Ovary (tissue), 9 donors: Measurements from ENCODE around the gene WDFY1. TPM values are rescaled to one million over a fixed set of nuclear protein-coding genes. Genes with fewer than 3 reads are reported as not detected.

Experiments
- DNase-seq, 5 donors: peaks; one replicate each; pipeline ENCODE4 v3.0.0-alpha.2; 2019 to 2020
- H3K27ac ChIP-seq, 2 donors: fragments of 200-600 bp; one replicate each; pipeline versions ENCODE4 v1.5.1 to v1.8.0; 2019 to 2022
- H3K27me3 ChIP-seq: fragments of 200-600 bp; one replicate; pipeline ENCODE4 v1.8.0; 2022
- H3K36me3 ChIP-seq: fragments of 200-600 bp; sonication (generic); one replicate; pipeline ENCODE4 v1.5.1; 2019
- H3K4me1 ChIP-seq: one replicate; pipeline ENCODE4 v1.8.1; 2013; ENCODE audit warnings: mild to moderate bottlenecking, moderate library complexity; ENCODE audit not compliant: insufficient read depth
- H3K4me3 ChIP-seq: fragments of 200-600 bp; sonication (generic); one replicate; pipeline ENCODE4 v1.5.1; 2017
- H3K9me3 ChIP-seq, 2 donors: fragments of 200-600 bp in 1 of 2; sonication (generic) in 1 of 2; one replicate each; pipeline versions ENCODE4 v1.5.1 to v1.8.1; 2013 to 2019; ENCODE audit warnings: mild to moderate bottlenecking in 1 of 2, moderate library complexity in 1 of 2
- EP300 ChIP-seq: sonication (generic); formaldehyde crosslinking; IDR thresholded peaks from one replicate; pipeline ENCODE4 v1.6.1; 2017; ENCODE audit warnings: antibody characterized with exemption
- POLR2A ChIP-seq: fragments of 450-650 bp; IDR thresholded peaks from one replicate; pipeline ENCODE4 v1.6.1; 2017; ENCODE audit warnings: antibody characterized with exemption, mild to moderate bottlenecking, moderate library complexity
- WGBS, 3 donors: extraction: QIAGEN DNeasy Blood & Tissue Kit in 1 of 3; methylation state at CpG; one replicate each; pipeline versions ENCODE4 v1.1.5 to v1.1.7; 2013 to 2017; 5-methylcytosine and 5-hydroxymethylcytosine counted together
- intact Hi-C, 4 donors: fragments of 100-400 bp; cut with DNase I; formaldehyde crosslinking; loops; one replicate each; pipeline versions ENCODE4 v1.11.0 to v1.15.1; 2022 to 2023
- polyA plus RNA-seq, 2 donors: library from polyadenylated mRNA; stranded (reverse); fragments of 200-250 nt in 1 of 2; fragments of 350-450 nt in 1 of 2; fragmentation: Illumina TruSeq in 1 of 2; extraction: RNeasy Lipid Tissue Mini Kit (QIAGEN cat#74804) in 1 of 2; gene quantifications; one replicate each; pipeline ENCODE4 v1.2.3, GENCODE V29; 2013 to 2014
- total RNA-seq, 7 donors: library from RNA; depleted of rRNA in 2 of 7; stranded (reverse); fragments of >200 nt in 2 of 7; fragmentation: NEBNext Ultra II Directional in 3 of 7; extraction: Animal tissue kit (Norgen Biotek cat#: 25700) in 3 of 7; gene quantifications; one replicate each; pipeline versions ENCODE4 v1.1.0 to v1.2.4, GENCODE V29; 2016 to 2023
- TF ChIP-seq, protein P1 (sequence below), 3 donors: fragments of 450-650 bp in 2 of 3; fragments of 200-600 bp in 1 of 3; IDR thresholded peaks; one replicate each; pipeline versions ENCODE4 v1.5.1 to v1.8.0; 2016 to 2022; ENCODE audit warnings: antibody characterized with exemption in 3 of 3, mild to moderate bottlenecking in 1 of 3
- donor health status: DM: no; HTN: no; CAD: no; lungs with moderate emphysema.
- donor health status: DM: no; HTN: no; CAD: no.
- donor health status: Bipolar disorder and iron deficiency.
- donor health status: DM: yes; HTN: yes; CAD: no.
- donor health status: DM: no; HTN: no; CAD: no.
- donor health status: DM: yes; HTN: yes; CAD: no.

The WDFY1 gene
- total and polyA plus RNA-seq, 9 donors, result 21.2 to 50.1 (median 39.6) TPM

DNA sequence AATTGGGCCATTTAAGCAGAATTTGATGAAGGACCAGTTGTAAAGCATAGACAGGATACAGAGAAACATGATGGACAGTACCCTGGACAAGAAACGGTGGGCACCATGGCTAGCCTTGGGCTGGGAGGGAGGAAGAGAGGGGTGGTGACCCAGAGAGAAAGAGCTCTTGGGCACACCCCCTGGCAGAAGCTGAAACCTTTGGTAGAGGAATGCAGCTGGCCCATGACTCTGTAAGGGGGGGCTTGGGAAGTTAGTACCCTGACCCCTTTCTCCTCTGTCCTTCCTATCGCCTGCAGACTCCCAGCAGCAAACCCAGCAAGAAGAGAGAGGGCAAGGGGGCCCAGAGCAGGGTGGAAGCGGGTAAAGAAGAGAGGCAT, 44.7 kb upstream of the WDFY1 start:
- H3K4me1 ChIP-seq, result no peaks in the 10 kb centered on the region
- H3K36me3 ChIP-seq, result no peaks in the 10 kb centered on the region
- H3K4me3 ChIP-seq, result no peak overlapping the region
- DNase-seq, result no peak
- intact Hi-C loops, result loop anchor here in 3 of 4 donors (5.0 to 10.0 kb wide), 4 partner anchors 47 to 295 kb away; partner anchors contain the start of gene SERPINE2 (in 1 of the 3)
- H3K9me3 ChIP-seq, result no peaks in the 10 kb centered on the region
- H3K27ac ChIP-seq, result no peak overlapping the region
- TF ChIP-seq, protein P1, sequence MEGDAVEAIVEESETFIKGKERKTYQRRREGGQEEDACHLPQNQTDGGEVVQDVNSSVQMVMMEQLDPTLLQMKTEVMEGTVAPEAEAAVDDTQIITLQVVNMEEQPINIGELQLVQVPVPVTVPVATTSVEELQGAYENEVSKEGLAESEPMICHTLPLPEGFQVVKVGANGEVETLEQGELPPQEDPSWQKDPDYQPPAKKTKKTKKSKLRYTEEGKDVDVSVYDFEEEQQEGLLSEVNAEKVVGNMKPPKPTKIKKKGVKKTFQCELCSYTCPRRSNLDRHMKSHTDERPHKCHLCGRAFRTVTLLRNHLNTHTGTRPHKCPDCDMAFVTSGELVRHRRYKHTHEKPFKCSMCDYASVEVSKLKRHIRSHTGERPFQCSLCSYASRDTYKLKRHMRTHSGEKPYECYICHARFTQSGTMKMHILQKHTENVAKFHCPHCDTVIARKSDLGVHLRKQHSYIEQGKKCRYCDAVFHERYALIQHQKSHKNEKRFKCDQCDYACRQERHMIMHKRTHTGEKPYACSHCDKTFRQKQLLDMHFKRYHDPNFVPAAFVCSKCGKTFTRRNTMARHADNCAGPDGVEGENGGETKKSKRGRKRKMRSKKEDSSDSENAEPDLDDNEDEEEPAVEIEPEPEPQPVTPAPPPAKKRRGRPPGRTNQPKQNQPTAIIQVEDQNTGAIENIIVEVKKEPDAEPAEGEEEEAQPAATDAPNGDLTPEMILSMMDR (IDR thresholded peaks at IDR 0.05), result no peak
- no peak for TF ChIP-seq POLR2A
- no peak for TF ChIP-seq EP300
- no peaks in the 10 kb centered on the region for H3K27me3 ChIP-seq
- 73 to 78% (median 77%) methylated on average over 3 of the region's 3 CpGs for WGBS, 3 donors

DNA sequence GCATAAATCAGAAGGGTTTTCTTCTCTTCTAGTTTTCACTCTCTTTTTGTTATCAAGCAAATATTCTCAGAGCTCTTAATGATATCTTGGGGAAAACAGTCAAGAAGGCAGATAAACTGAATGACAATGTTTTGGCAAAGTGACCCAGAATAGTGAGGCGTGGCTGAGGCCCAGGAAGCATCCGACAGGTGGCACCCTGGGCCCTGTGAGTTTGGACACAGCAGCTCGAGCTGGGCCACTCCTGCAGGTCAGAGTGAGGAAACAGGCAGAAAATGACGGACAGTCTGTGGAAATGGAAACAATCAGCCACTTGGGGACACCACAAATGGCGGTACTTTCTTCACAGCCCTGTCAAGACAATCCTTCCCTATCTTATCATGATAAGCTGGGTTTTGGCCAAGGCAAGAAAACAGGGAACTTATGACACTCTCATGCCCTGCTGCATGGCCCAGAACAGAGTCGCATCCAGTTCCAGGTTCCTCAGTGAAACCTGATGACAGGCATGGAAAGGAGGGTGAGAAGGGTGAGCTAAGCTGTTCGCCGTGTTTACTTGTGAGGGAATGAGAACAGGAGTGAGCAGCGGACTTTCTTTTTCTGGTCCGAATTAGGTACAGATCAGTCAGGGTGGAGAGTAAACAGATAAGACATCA, 44.2 kb upstream of the WDFY1 start:
- WGBS, 3 donors, result 89 to 92% (median 91%) methylated on average over 10 of the region's 10 CpGs
- no peak for DNase-seq
- intact Hi-C loops, result no loop called here

DNA sequence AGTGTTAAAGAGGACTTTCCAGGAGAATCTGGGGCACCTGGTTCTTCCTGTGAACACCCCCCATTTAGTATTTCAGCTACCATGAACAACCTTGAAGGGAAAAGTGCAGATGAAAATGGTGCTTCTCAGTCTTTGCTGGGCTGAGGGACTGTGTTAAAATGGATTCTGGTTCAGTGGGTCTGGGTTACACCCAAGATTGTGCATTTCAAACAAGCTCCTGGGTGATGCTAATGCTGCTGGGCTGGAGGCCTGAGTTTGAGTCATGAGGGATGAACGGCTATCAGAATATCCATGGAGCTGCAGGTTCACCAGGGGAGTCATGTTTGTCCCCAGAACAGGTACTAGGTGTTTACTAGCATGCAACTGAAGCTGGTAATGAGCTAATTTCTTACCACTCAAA, 36.1 kb upstream of the WDFY1 start:
- 86 to 100% (median 90%) methylated on average over 1 of the region's 1 CpG for WGBS, 3 donors
- TF ChIP-seq EP300 (no peak), POLR2A (no peak)
- TF ChIP-seq, protein P1 (IDR thresholded peaks at IDR 0.05), result no peak
- no peaks in the 10 kb centered on the region for H3K27me3 ChIP-seq
- no peaks in the 10 kb centered on the region for H3K4me1 ChIP-seq
- H3K27ac ChIP-seq, result no peak overlapping the region
- no peak overlapping the region for H3K4me3 ChIP-seq
- intact Hi-C loops, result no loop called here
- no peak for DNase-seq
- H3K9me3 ChIP-seq, result no peaks in the 10 kb centered on the region
- no peaks in the 10 kb centered on the region for H3K36me3 ChIP-seq

More for the DNA sequence above, 44.2 kb upstream of the WDFY1 start:
- H3K27me3 ChIP-seq, result no peaks in the 10 kb centered on the region
- TF ChIP-seq EP300 (no peak), POLR2A (no peak)
- TF ChIP-seq, protein P1 (IDR thresholded peaks at IDR 0.05), result no peak
- H3K4me1 ChIP-seq, result no peaks in the 10 kb centered on the region
- no peak overlapping the region for H3K27ac ChIP-seq
- H3K4me3 ChIP-seq, result no peak overlapping the region
- no peaks in the 10 kb centered on the region for H3K9me3 ChIP-seq
- H3K36me3 ChIP-seq, result no peaks in the 10 kb centered on the region

DNA sequence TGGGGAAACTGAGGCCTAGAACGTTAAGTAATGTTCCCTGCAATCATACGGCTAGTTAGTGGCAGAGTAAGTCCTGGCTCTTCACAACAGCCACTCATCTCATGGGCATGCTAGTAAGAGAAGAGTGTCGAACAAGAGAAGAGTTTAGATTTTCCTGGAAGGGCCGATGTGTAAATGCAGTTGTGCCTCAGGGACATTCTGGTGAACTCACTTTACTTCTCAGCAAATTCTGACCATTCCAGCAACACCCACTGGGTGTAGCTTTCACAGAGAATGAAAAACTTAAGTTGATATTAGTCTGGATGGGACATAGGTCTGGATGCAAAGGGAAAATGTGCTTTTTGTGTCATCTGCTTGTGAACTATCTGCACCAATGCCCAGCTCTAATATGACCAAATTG, 35.7 kb upstream of the WDFY1 start:
- WGBS, 3 donors, result 86 to 91% (median 88%) methylated on average over 4 of the region's 4 CpGs
- Histone ChIP-seq H3K9me3 (no peaks in the 10 kb centered on the region), H3K4me1 (no peaks in the 10 kb centered on the region), H3K36me3 (no peaks in the 10 kb centered on the region), H3K27me3 (no peaks in the 10 kb centered on the region), H3K4me3 (no peak overlapping the region), H3K27ac (no peak overlapping the region)
- intact Hi-C loops, result no loop called here
- TF ChIP-seq, protein P1 (IDR thresholded peaks at IDR 0.05), result no peak
- TF ChIP-seq POLR2A, result no peak
- TF ChIP-seq EP300, result no peak
- no peak for DNase-seq
